GM12801 (cell line): ENCODE results near the gene ITLN2.

ENCODE experiments used
- CTCF ChIP-seq: IDR thresholded peaks from one replicate; pipeline ENCODE4 v1.5.1; 2011; ENCODE audit warnings: control low read depth; ENCODE audit not compliant: insufficient read length; ENCODE audit errors: extremely low read depth

Gene ITLN2

GRCh38 chr1:160993544-160994193 lies 39.1 kb upstream of the ITLN2 start:
- TF ChIP-seq CTCF: no peak

DNA sequence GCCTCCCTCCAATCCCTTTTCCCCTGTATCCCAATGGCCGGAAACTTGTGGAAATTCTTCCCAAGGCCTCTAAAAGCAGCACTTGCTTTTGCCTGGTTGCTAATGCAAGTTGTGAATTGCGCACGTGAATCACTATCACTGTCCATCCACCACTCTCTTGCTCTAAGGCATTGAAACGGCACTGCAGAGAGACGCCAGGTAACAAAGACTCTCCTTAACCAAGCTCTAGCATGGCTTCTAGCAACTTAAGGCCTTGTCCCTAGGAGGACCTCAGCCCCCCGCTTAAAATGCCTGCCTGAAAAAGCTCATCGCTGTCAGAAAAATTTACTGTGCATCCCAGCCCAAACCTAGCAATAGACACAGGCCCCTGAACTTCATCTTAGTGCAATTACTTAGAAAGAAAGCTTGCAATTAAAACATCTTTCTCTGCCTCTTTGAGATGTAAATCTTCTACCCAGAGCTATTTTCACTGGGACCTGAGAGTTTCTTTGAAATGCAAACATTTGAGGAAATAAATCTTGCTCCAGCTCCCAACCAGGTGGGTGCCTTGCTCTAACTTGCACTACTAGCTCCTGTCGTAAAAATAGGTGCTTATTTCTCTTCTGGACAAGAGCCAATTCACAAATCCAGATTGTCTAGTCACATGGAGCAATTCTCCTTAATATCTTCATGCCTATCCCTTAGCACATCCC lies 32.9 kb upstream of the ITLN2 start:
- TF ChIP-seq CTCF: no peak

- TF ChIP-seq CTCF: no peak
These were observed 31.1 kb upstream of the ITLN2 start for GRCh38 chr1:160985723-160986122.

DNA sequence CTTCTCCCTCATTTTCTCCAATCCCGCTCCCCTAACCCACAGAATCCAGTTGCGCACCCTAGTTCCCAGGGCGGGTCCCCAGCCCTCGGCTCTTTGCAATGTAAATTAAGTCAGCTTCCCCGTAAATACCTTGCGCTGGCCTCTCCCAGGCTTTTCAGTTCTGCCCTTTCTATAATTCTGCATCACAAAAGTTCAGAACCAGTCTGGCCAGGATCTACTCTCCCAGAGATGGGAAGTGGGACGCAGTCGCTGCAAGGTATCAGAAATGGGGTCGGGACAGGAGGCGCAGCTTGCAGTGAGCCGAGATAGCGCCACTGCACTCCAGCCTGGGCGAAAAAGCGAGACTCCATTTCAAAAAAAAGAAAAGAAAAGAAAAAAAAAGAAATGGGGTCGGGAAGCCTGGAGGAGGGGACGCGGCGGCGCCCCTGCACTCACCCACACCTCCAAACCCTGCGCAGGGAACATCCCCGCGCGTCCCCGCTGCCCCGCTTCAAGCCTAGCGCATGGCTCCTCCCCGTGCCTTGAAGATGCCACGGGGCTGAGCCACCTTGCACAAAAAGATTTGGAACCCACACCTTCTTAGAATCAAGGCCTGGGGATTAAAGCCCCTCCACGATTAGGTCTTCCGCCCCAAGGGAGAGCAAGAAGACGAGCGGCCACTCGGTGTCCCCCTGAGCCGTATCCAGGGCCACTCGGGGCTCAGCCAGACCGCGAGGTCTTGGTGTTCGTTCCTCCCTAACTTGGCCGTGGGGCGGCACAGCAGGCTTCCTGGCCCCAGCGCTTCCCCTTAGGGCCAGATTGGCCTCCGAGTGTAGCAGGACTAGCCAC lies 27.2 kb upstream of the ITLN2 start:
- TF ChIP-seq CTCF: no peak

DNA sequence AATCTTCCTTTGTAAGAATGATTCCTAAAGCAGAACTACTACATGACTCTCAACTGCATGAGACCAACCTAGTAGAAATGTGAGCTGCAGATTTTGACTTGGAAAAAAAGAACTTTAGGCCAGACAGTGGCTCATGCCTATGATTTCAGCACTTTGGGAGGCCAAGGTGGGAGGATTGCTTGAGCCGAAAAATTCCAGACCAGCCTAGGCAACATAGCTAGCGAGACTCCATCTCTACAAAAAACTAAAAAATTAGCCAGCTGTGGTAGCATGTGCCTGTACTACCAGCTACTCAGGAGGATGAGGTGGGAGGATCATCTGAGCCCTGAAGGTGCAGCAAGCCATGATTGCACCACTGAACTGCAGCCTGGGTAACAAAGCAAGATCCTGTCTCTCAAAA lies 24.7 kb upstream of the ITLN2 start:
- no peak for TF ChIP-seq CTCF

DNA sequence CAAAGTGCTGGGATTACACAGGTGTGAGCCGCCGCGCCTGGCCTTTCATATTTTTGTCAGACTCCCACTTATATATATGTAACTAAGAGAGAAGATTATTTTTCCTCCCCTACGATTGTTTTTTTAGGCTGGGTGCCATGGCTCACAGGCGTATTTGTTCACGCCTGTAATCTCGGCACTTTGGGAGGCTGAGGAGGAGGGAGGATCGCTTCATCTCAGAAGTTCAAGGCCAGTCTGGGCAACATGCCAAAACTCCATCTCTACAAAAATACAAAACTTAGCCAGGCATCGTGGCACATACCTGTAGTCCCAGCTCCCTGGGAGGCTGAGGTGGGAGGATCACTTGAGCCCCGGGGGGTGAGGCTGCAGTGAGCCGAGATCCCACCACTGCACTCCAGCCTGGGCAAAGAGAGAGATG lies 23.9 kb upstream of the ITLN2 start:
- TF ChIP-seq CTCF: no peak

DNA sequence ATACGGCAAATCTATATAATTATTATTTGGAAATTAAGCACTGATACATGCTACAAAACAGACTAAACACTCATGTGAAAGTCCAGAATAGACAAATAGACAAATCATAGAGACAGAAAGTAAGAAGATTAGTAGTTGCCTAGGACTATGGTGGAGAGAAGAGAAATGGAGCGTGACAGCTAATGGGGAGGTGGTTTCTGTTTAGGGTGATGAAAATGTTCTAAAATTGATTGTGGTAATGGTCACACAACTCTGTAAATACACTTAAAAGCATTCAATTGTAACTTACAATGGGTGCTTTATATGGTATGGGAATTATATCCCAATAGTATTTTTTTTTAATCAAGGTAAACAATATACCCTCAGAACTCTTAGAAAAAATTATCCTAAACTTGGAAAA lies 20.4 kb upstream of the ITLN2 start:
- TF ChIP-seq CTCF: no peak
